Left lung (tissue), 10 donors: ENCODE data around the gene QSOX2. TPM values are rescaled to one million over a fixed set of nuclear protein-coding genes. Genes with fewer than 3 reads are reported as not detected.
A peak's percentile ranks its signal among the peaks of the same experiment; 100 is the strongest.

Experiments used
- ATAC-seq: fragments of 200-7000 bp; cut with Tn5 transposase; one replicate; pipeline ENCODE4 v1.9.1; 2020; ENCODE audit warnings: moderate library complexity
- DNase-seq, 4 donors: peaks; one replicate each; pipeline ENCODE4 v3.0.0-alpha.2; 2013 to 2020
- H3K27ac ChIP-seq, 2 donors: fragments of 200-600 bp; sonication (generic) in 1 of 2; one replicate each; pipeline versions ENCODE4 v1.5.0 to v1.8.0; 2020 to 2021
- H3K27me3 ChIP-seq, 2 donors: fragments of 200-600 bp; sonication (generic) in 1 of 2; one replicate each; pipeline versions ENCODE4 v1.5.0 to v1.8.0; 2020 to 2021
- H3K36me3 ChIP-seq, 2 donors: fragments of 200-600 bp; sonication (generic) in 1 of 2; one replicate each; pipeline versions ENCODE4 v1.5.0 to v1.8.0; 2020 to 2021
- H3K4me1 ChIP-seq, 2 donors: fragments of 200-600 bp; one replicate each; pipeline ENCODE4 v1.8.0; 2021
- H3K4me3 ChIP-seq, 2 donors: fragments of 200-600 bp; sonication (generic) in 1 of 2; one replicate each; pipeline versions ENCODE4 v1.5.0 to v1.8.0; 2020 to 2021; ENCODE audit warnings: mild to moderate bottlenecking in 1 of 2
- H3K9me3 ChIP-seq, 2 donors: fragments of 200-600 bp; sonication (generic) in 1 of 2; one replicate each; pipeline versions ENCODE4 v1.5.0 to v1.8.0; 2020 to 2021
- CTCF ChIP-seq, 2 donors: fragments of 200-600 bp; sonication (generic) in 1 of 2; IDR thresholded peaks; one replicate each; pipeline versions ENCODE4 v1.5.0 to v1.8.0; 2021; ENCODE audit warnings: antibody characterized with exemption in 2 of 2
- intact Hi-C, 2 donors: fragments of 100-400 bp; cut with DNase I; formaldehyde crosslinking; loops; one replicate each; pipeline versions ENCODE4 v1.11.2 to v1.14.2; 2022
- polyA plus RNA-seq, 6 donors: library from polyadenylated mRNA; unstranded; fragments of 120-200 nt; gene quantifications; one replicate each; pipeline ENCODE4 v1.2.1, GENCODE V29; 2013; ENCODE audit not compliant: insufficient read length in 6 of 6
- total RNA-seq, 2 donors: library from RNA; stranded (reverse); fragmentation: NEBNext Ultra II Directional; extraction: Animal tissue kit (Norgen Biotek cat#: 25700); gene quantifications; one replicate each; pipeline ENCODE4 v1.2.1, GENCODE V29; 2021
- donor health status: DM: no; HTN: yes; CAD: no.
- donor health status: DM: no; HTN: no; CAD: no.

Gene QSOX2
- total and polyA plus RNA-seq, 8 donors: 9.5 to 15.4 (median 12.0) TPM

GRCh38 chr9:136172412-136173079 lies 73.1 kb downstream of the QSOX2 start:
- Histone ChIP-seq H3K4me3 (no peak overlapping the region), H3K9me3 (no peaks in the 10 kb centered on the region), H3K27me3 (peaks cover 0 to 59% of the 10 kb centered on the region in 2 donors), H3K4me1 (no peaks in the 10 kb centered on the region), H3K36me3 (no peaks in the 10 kb centered on the region), H3K27ac (no peak overlapping the region)
- TF ChIP-seq CTCF (IDR thresholded peaks at IDR 0.05): no peak
- DNase-seq (peak in 1 of 4 donors; percentile 48), ATAC-seq (no peak)
- intact Hi-C loops: no loop called here

- Histone ChIP-seq H3K36me3 (no peaks in the 10 kb centered on the region), H3K4me1 (no peaks in the 10 kb centered on the region), H3K27ac (no peak overlapping the region), H3K9me3 (no peaks in the 10 kb centered on the region), H3K27me3 (peaks cover 0 to 53% of the 10 kb centered on the region in 2 donors), H3K4me3 (no peak overlapping the region)
- no peak for ATAC-seq
- intact Hi-C loops: no loop called here
- TF ChIP-seq CTCF (IDR thresholded peaks at IDR 0.05): no peak
- no peak for DNase-seq
These were observed 73.7 kb downstream of the QSOX2 start for GRCh38 chr9:136171801-136172411.

- no peaks in the 10 kb centered on the region for H3K9me3 ChIP-seq
- no peaks in the 10 kb centered on the region for H3K4me1 ChIP-seq
- no peak for TF ChIP-seq CTCF (IDR thresholded peaks at IDR 0.05)
- no peaks in the 10 kb centered on the region for H3K36me3 ChIP-seq
- DNase-seq (peak in 2 of 4 donors; percentile 16 to 60), ATAC-seq (no peak)
- H3K27me3 ChIP-seq: peaks cover 0 to 47% of the 10 kb centered on the region in 2 donors
- H3K27ac ChIP-seq: no peak overlapping the region
- intact Hi-C loops: no loop called here
- H3K4me3 ChIP-seq: no peak overlapping the region
These were observed 74.4 kb downstream of the QSOX2 start for GRCh38 chr9:136171009-136171800.

GRCh38 chr9:136170006-136170901 lies 75.4 kb downstream of the QSOX2 start:
- Histone ChIP-seq H3K27ac (no peak overlapping the region), H3K27me3 (peaks cover 0 to 47% of the 10 kb centered on the region in 2 donors), H3K36me3 (no peaks in the 10 kb centered on the region), H3K9me3 (no peaks in the 10 kb centered on the region), H3K4me1 (no peaks in the 10 kb centered on the region), H3K4me3 (no peak overlapping the region)
- DNase-seq: peak in 1 of 4 donors; percentile 61
- intact Hi-C loops: no loop called here
- ATAC-seq: peak; percentile 78
- peak; percentile 37 to 49 for TF ChIP-seq CTCF (IDR thresholded peaks at IDR 0.05)
